Kidney glomerular epithelial cell (primary cell): Measurements from ENCODE around the gene JMJD7.

Source experiments
- DNase-seq: peaks from one replicate; lab custom pipeline; 2025; lab: John Stamatoyannopoulos, UW

Gene JMJD7

GRCh38 chr15:41827880-41828806 is at the start of gene JMJD7:
JMJD7 (plus strand) TSS chr15:41828092; CDS start chr15:41828125, 33 bp downstream.
- DNase-seq: peak; percentile 78

- no peak for DNase-seq
Observed at GRCh38 chr15:41778521-41778920, 49.4 kb upstream of the JMJD7 start.

- DNase-seq: no peak
Observed at GRCh38 chr15:41779662-41780157, 48.2 kb upstream of the JMJD7 start.

DNA sequence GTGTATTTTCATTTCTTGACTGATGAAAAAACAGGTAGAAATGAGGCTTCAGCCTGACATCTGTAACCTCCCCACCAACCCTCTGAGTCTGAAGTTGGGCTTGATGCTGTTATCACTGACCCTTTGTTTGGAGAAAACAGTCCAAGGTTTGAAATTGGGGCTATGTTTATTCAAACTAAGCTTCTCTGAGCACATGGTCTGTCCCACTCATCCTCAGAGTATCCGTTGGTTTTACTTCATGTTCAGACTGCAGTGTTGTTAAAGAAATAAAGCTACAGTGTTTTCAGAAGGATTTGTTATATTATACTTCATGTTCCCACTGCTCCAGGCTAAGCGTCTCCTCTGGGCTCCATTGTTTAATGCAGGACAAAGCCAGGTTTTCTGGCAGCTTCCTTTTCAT is 47.6 kb upstream of the JMJD7 start:
- no peak for DNase-seq

- DNase-seq: no peak
Observed at GRCh38 chr15:41780727-41781126, 47.2 kb upstream of the JMJD7 start.

DNA sequence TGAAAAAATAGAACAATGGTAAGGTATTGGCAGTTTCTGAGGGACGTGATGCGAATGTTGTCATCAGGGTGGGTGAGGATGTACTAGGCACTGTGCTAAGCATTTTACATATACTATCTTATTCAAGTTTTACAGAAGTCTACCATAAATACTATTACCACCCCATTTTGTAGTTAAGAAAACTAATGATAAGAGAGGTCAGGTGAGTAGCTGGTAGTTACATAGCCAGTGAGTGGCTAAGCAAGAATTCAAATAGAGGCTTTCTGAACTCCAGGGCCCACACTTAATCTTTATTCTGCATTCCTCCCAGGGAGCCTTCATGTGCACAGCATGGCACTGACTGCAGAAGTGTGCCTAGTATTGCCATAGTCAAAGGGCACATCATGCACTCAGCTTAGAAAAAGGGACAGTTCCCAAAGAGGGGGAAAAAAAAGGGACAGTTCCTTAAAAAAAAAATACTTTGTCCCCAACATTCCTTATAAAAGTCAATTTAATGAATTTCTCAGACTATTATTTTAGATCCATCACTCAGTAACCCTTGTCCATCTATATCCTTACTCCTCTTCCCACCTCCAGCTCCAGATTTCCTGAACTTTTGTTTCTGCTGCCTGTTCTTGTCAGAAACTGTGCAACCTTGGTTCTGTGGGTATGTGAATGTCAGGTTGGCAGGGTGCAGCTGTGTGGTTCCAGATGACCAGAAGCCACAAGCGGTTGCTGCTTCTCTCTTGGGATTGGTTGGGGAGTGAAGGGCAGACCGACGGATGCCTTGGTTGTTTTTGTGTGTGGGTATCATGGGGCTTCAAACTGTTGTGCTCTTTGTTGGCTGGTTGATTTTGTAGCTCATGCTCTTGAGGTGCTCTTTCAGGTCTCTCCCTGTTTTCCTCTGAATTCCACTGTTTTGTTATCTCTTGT is 45.3 kb upstream of the JMJD7 start:
- no peak for DNase-seq

- DNase-seq: no peak
Observed at GRCh38 chr15:41783296-41783695, 44.6 kb upstream of the JMJD7 start.

DNA sequence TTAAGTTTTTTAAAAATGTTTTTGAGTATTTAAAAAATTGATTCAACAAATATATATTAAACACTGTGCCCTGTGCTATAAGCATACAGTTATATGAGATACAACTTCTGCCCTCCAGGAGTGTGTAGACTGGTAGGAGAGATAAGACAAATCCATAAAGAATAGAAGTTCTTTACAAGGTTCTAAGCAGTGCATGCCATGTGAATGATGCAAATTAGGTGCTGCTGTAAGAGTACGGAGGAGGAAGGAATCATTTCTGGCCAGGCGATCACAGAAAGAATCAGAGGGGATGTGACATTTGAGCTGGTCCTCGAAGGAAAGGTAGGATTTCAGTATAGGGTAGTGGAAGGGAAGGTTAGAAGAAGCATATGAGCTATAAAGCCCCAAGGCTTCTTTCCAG is 39.6 kb upstream of the JMJD7 start:
- no peak for DNase-seq

DNA sequence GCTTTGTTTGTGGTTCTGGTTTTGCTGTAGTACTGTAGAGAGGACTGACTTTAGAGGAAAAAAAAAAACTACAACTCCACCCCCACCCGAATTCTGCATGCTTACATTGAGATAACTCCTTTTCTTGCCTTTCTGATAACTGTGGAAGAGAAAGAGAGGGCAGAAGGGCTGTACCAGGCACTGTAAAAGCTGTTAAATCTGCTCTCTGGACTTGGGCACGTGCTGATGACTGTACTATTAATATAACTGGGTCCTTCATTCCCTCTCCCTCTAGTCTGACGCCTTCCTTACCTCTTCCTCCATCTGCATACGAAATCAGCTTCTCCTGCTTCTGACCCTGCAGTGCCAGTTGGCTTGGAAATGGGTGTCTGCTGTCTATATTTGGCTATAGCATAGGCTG is 38.7 kb upstream of the JMJD7 start:
- no peak for DNase-seq

GRCh38 chr15:41789662-41790061 is 38.2 kb upstream of the JMJD7 start:
- DNase-seq: no peak

- DNase-seq: no peak
Observed at GRCh38 chr15:41790169-41790568, 37.7 kb upstream of the JMJD7 start.

DNA sequence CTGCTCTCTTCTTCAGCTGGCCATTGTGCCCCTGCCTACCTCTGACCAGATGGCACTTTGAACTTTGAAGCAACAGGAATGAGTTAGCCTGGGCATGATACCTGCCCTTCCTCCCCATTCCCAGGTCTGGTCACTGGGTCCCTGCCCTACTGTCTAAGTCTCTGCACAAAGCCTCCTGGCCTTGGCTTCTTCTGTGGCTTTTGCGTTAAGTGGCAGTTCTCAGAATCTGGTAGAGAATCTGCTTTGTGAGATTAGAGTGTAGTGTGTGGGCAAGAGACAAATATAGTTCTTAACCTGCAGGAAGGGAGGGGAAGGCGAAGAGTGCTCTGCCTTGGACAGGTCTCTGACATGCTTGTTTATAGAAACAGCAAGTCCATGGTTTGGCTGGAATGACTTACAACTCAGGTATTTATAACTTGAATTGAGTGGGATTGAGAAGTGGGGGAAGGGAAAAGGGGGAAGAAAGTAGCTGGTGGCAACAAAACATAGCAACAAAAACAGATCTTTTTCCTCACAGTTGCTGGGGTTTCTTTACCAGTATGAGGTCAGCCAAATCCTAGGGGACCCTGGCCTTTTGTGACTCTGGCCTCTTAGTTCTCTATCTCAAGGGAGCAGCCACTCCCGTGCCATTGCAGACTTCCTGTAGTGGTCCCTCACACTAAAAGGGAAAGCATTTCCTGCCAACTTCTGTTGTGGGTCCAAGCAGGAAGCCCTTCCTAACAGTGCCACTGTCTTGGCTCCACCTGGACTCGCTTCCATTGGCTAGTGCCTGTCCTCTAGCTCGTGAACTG is 36.9 kb upstream of the JMJD7 start:
- peak; percentile 73 for DNase-seq

DNA sequence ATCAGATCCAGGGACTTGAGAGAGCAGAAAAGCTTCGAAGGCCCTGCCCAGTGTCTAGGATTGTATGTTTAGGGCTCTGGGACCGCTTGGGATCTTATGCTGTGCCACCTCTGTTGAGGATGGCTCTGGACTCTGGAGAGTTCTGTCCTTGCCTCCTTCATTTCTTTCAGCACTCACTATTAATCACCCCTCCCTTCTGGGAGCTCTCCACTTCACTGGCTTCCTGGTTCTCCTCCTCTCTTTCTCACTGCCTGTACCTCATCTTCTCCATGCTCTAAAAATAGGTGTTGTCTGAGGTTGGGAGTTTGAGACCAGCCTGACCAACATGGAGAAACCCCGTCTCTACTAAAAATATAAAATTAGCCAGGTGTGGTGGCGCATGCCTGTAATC is 36.4 kb upstream of the JMJD7 start:
- no peak for DNase-seq

GRCh38 chr15:41792000-41792637 is 35.8 kb upstream of the JMJD7 start:
- no peak for DNase-seq

- DNase-seq: no peak
Observed at GRCh38 chr15:41794081-41794480, 33.8 kb upstream of the JMJD7 start.

GRCh38 chr15:41795996-41796856 is 31.7 kb upstream of the JMJD7 start:
- no peak for DNase-seq

DNA sequence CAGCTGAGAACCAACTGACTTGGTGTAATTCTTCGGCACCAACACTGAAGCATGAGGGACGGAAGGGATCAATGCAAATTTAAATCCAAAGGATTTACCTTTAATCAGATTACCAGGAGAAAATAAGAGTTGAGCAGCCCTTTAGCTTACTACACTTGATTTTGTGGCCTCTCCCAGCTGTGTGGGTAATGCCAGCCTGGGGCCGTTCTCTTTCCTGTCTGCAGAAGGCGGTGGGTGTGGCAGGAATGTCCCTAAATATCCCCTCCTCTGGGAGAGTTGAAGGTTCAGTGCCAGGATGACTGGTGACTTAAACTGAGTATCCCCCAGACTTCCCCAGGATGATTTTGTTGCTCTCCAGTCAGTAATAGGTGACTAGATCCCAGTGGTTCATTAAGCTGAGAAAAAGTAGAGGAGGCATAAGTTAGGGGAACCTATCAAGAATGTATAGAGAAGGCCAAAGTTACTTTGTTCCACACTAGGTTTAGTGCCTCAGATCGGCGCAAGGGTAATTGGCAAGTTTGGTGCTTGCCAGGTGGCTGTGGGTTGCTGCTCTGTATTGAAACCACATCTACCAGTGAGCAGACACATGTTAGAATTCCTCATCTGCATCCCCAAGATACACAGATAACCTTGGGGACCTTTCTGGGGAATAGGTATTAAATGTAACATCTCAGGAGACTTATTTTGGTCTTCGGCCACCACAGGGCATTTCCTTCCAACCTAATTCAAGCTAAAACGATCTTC is 30.5 kb upstream of the JMJD7 start:
- DNase-seq: no peak

DNA sequence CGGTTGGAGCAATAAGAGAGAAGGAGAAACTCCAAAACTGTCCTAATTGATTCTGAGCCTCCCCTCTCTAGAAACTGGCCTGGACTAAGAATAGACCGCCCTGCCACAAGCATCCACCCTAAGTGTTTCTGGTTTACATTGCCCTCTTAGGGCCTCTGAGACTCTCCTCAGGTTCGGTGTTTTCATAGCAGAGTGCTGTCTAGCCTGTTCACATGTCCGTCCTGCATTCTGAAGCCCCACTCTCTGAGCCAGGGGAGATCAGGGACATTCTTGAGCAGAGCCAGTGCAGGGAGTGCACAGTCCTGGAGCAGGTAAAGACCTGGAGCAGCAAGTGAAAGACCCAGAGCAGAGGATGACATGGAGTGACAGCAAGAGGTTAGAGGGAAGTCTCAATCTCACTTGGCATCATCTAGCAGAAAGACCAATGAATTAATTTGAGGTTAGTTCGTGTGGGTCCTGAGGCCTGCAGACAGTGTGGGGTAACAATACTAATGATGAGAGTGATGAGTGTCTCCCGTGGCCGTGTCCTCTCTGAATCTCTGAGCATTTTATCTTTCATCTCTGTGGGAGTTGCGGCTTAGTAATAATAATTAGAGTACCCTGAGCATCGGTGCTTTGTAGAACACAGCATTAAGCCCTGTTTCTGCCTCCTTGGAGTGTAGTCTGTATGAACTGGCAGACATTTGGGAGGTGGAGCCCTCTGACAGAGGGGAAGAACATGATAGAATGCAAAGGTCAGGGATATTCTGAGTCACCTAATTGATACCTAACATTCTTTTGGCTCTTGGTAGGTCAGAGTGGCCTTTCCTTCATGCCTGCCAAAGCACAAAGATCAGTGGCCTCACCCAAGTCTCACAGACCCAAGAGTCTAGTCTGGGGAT is 29.0 kb upstream of the JMJD7 start:
- no peak for DNase-seq

DNA sequence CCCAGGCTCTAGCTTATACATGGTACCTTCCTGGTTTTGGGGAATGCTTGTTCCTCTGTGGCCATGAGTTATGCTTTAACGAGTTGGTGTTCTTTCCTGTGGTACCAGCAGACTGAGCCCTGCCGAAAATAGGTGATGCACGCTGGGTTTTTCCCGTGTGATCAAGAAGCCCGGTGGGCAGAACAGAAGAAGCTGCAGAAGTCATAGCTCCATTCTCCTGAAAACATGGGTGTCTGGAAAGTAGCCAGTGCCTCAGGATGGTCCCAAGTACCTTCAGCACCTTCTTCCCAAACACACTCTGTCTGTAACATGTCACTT is 28.4 kb upstream of the JMJD7 start:
- DNase-seq: no peak
